PC-3 (cell line): Measurements from ENCODE around the gene HIVEP3. TPM values are rescaled to one million over a fixed set of nuclear protein-coding genes. Genes with fewer than 3 reads are reported as not detected.

Experiments
- ATAC-seq: fragments of 200-7000 bp; cut with Tn5 transposase; 2 replicates; pipeline ENCODE4 v1.9.1; 2020; ENCODE audit warnings: mild to moderate bottlenecking, moderate library complexity
- BruUV-seq: library from RNA; stranded (reverse); fragments of 400-500 nt; replicated peaks from 2 replicates; lab custom pipeline; 2021; lab: Mats Ljungman, UMichigan
- CTCF ChIA-PET: fragments of 300-600 bp; sonication (Branson Sonifier 250); formaldehyde crosslinking; loops from one replicate; lab custom pipeline; 2022; ENCODE audit warnings: antibody characterized with exemption; lab: Charles Lee
- POLR2A ChIA-PET: fragments of 300-600 bp; sonication (Branson Sonifier 250); formaldehyde crosslinking; loops from one replicate; lab custom pipeline; 2022; ENCODE audit warnings: antibody characterized with exemption; ENCODE audit not compliant: unreplicated experiment; lab: Charles Lee
- DNase-seq: peaks from one replicate; pipeline ENCODE4 v3.0.0-alpha.2; 2015
- H2AFZ ChIP-seq: fragments of 300-600 bp; sonication (generic); 2 replicates; pipeline ENCODE4 v1.6.0; 2016; ENCODE audit warnings: antibody characterized with exemption, low read length
- H3F3A ChIP-seq: fragments of 300-600 bp; sonication (generic); one replicate; pipeline ENCODE4 v1.6.0; 2017; ENCODE audit warnings: antibody characterized with exemption, low read length, control low read depth, mild to moderate bottlenecking; ENCODE audit not compliant: unreplicated experiment
- H3K27ac ChIP-seq: fragments of 300-600 bp; sonication (generic); 2 replicates; pipeline ENCODE4 v1.5.1; 2016; ENCODE audit warnings: mild to moderate bottlenecking, low read length
- H3K27me3 ChIP-seq: fragments of 300-600 bp; sonication (generic); 2 replicates; pipeline ENCODE4 v1.6.1; 2016; ENCODE audit warnings: low read length, mixed read lengths
- H3K36me3 ChIP-seq: fragments of 300-600 bp; sonication (generic); 2 replicates; pipeline ENCODE4 v1.6.1; 2016; ENCODE audit warnings: low read depth, mixed run types, low read length, mixed read lengths
- H3K4me1 ChIP-seq: fragments of 300-600 bp; sonication (generic); 2 replicates; pipeline ENCODE4 v1.5.1; 2016; ENCODE audit warnings: low read length; ENCODE audit not compliant: insufficient read depth
- H3K4me2 ChIP-seq: fragments of 300-600 bp; sonication (generic); 2 replicates; pipeline ENCODE4 v1.6.0; 2016; ENCODE audit warnings: low read length
- H3K4me3 ChIP-seq: fragments of 300-600 bp; sonication (generic); 2 replicates; pipeline ENCODE4 v1.5.1; 2016; ENCODE audit warnings: mild to moderate bottlenecking, low read length, mixed read lengths
- H3K79me2 ChIP-seq: fragments of 300-600 bp; sonication (generic); 2 replicates; pipeline ENCODE4 v1.6.1; 2017; ENCODE audit warnings: low read length, mixed read lengths
- H3K9ac ChIP-seq: fragments of 300-600 bp; sonication (generic); 2 replicates; pipeline ENCODE4 v1.6.0; 2016; ENCODE audit warnings: mild to moderate bottlenecking, low read length
- H3K9me2 ChIP-seq: fragments of 300-600 bp; sonication (generic); replicated peaks from 2 replicates; pipeline ENCODE4 v1.6.1; 2016; ENCODE audit warnings: mixed run types, low read length, mixed read lengths
- H3K9me3 ChIP-seq: fragments of 300-600 bp; sonication (generic); 2 replicates; pipeline ENCODE4 v1.6.1; 2016; ENCODE audit warnings: low read length, mixed read lengths
- H4K20me1 ChIP-seq: fragments of 300-600 bp; sonication (generic); 2 replicates; pipeline ENCODE4 v1.6.1; 2016; ENCODE audit warnings: low read length, mixed read lengths
- EZH2 ChIP-seq: fragments of 300-600 bp; sonication (generic); IDR thresholded peaks from one replicate; pipeline ENCODE4 v1.6.1; 2017; ENCODE audit warnings: antibody characterized with exemption, mild to moderate bottlenecking, low read length; ENCODE audit not compliant: unreplicated experiment
- EZH2phosphoT487 ChIP-seq: fragments of 300-600 bp; sonication (generic); IDR thresholded peaks from 2 replicates; pipeline ENCODE4 v1.6.1; 2018; ENCODE audit warnings: mild to moderate bottlenecking, antibody characterized with exemption, low read length, borderline replicate concordance
- intact Hi-C: fragments of 100-400 bp; cut with micrococcal nuclease; formaldehyde crosslinking; loops from 2 replicates; pipeline ENCODE4 v1.9.0; 2023
- total RNA-seq: library from RNA; depleted of rRNA; stranded (reverse); fragments of >200 nt; gene quantifications from 2 replicates; pipeline ENCODE4 v1.2.3, GENCODE V29; 2014
- TF ChIP-seq, protein P1 (sequence below): fragments of 300-600 bp; sonication (generic); conservative IDR thresholded peaks from 2 replicates; pipeline ENCODE4 v1.5.1; 2017; ENCODE audit warnings: antibody characterized with exemption, low read depth, mild to moderate bottlenecking, low read length

Gene HIVEP3
- total RNA-seq, 1 experiment from 2014 or later, result 9.8 TPM

DNA sequence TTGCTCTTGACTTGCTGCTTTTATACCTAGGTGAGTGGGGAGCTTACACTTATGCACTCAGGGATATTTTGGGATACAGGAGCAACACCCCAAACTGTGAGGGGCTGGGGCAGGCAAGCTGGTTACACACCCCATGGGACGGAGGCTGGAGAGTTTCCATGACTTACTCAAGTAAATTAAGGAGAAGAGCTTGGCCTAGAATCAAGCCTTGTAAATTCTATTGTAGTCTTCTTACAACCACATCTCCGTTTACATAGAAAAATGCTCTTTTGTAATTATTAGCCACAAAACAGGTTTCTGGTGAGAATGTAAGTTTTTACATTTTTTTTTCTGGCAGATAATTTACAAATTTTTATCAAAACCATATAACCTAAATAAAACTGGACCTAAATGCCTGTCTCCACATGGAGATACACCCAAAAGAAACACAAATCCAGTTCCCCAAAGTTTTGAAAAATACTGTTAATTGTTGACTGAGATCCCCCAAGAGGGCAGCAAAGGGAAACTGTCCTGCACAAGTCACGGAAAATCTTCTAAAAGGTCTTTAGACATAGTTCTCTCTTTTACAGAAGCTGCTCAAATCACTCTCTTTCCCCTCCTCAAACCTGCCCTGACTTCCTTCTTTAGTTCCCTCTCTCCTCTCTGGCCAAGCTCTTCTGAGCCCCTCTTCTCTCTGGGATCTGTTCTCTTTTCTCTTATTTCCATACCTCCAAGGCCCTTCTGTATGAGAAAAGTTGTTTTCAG, 134.0 kb downstream of the HIVEP3 start:
- Histone ChIP-seq H3K9ac (no peak overlapping the region), H3K27me3 (no peaks in the 10 kb centered on the region), H3K79me2 (no peaks in the 10 kb centered on the region), H2AFZ (no peak overlapping the region), H3K36me3 (no peaks in the 10 kb centered on the region), H3K4me2 (no peak overlapping the region), H3K4me3 (no peak overlapping the region), H3F3A (no peaks in the 10 kb centered on the region), H3K9me3 (no peaks in the 10 kb centered on the region), H3K4me1 (peaks cover 27% of the 10 kb centered on the region), H4K20me1 (no peaks in the 10 kb centered on the region), H3K9me2 (no peaks in the 10 kb centered on the region), H3K27ac (no peak overlapping the region)
- POLR2A ChIA-PET, result no interaction called here
- CTCF ChIA-PET, result interaction anchor here (1.1 kb wide), 1 partner anchor 71 kb away, joined by 3 read pairs; no protein-coding TSS in a partner anchor
- DNase-seq (peak; percentile 50), ATAC-seq (no peak)
- no TSS peak for BruUV-seq
- TF ChIP-seq EZH2 (no peak), EZH2phosphoT487 (no peak)
- TF ChIP-seq, protein P1, sequence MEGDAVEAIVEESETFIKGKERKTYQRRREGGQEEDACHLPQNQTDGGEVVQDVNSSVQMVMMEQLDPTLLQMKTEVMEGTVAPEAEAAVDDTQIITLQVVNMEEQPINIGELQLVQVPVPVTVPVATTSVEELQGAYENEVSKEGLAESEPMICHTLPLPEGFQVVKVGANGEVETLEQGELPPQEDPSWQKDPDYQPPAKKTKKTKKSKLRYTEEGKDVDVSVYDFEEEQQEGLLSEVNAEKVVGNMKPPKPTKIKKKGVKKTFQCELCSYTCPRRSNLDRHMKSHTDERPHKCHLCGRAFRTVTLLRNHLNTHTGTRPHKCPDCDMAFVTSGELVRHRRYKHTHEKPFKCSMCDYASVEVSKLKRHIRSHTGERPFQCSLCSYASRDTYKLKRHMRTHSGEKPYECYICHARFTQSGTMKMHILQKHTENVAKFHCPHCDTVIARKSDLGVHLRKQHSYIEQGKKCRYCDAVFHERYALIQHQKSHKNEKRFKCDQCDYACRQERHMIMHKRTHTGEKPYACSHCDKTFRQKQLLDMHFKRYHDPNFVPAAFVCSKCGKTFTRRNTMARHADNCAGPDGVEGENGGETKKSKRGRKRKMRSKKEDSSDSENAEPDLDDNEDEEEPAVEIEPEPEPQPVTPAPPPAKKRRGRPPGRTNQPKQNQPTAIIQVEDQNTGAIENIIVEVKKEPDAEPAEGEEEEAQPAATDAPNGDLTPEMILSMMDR, result no peak
- intact Hi-C loops, result loop anchor here (5.0 kb wide), 1 partner anchor 207 kb away; no protein-coding TSS in a partner anchor

DNA sequence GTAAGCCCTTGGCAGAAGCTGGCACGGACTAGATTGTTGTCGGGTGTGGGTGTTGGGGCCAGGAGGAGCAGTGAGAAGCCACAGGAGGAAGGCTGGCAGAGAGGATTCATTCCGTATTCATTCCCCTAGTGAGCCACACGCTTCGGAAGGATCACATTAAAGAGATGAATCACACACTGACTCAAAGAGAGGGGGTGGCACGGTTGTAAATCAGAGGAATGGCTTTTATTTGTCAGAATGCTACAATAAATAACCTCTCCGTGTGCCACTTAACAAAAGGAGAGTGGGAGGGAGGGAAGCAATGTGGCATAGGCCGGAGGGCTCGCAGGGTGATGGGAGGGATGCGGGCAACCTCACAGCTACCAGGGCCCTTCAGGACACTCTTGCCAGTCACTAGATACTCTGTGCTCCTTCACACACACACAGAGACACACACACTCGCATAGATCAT, 135.5 kb downstream of the HIVEP3 start:
- H3K9me3 ChIP-seq, result no peaks in the 10 kb centered on the region
- TF ChIP-seq EZH2 (no peak), EZH2phosphoT487 (peak; percentile 77)
- TF ChIP-seq, protein P1, result no peak
- DNase-seq, result peak; percentile 97
- ChIA-PET POLR2A (no interaction called here), CTCF (no interaction called here)
- peak overlapping the region; percentile 65 for H3K27ac ChIP-seq
- H3K4me3 ChIP-seq, result peak overlapping the region; percentile 46
- H3K9ac ChIP-seq, result no peak overlapping the region; the same call in 1 of the 2 replicates
- peak overlapping the region; percentile 81 for H3K4me2 ChIP-seq
- H3K27me3 ChIP-seq, result no peaks in the 10 kb centered on the region
- no peaks in the 10 kb centered on the region for H3K36me3 ChIP-seq
- peak overlapping the region; percentile 63 for H2AFZ ChIP-seq
- ATAC-seq, result peak; percentile 96
- H3K79me2 ChIP-seq, result no peaks in the 10 kb centered on the region
- H3F3A ChIP-seq, result no peaks in the 10 kb centered on the region
- H3K9me2 ChIP-seq, result no peaks in the 10 kb centered on the region
- BruUV-seq, result no TSS peak
- H4K20me1 ChIP-seq, result no peaks in the 10 kb centered on the region
- intact Hi-C loops, result loop anchor here (1.0 to 5.0 kb wide), 3 partner anchors 10 to 206 kb away; no protein-coding TSS in a partner anchor
- H3K4me1 ChIP-seq, result peaks cover 27% of the 10 kb centered on the region

DNA sequence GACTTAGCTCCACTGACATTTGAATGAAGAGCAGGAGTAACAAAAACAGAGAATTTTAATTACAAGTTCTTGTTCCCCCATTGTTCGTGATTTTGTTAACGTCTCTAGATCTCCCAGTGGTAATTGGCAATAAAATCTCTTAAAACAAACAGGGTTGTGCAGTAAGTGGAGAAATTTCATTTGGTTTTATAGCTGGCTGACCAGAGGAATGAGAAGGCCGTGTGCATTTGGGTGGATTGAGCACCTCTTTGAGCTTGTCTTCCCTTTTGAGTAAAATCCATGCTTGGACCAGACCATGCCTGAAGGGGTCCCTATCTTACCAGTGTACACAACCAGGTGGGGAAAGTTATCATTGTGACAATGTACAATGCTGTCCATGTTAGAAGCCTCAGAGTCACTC, 137.8 kb downstream of the HIVEP3 start:
- Histone ChIP-seq H3K4me3 (no peak overlapping the region), H3K4me1 (peaks cover 27% of the 10 kb centered on the region), H3K27ac (no peak overlapping the region), H3K4me2 (no peak overlapping the region), H2AFZ (no peak overlapping the region), H3K27me3 (no peaks in the 10 kb centered on the region), H3K36me3 (no peaks in the 10 kb centered on the region), H3K9me2 (no peaks in the 10 kb centered on the region), H3K9me3 (no peaks in the 10 kb centered on the region), H3K9ac (no peak overlapping the region), H3F3A (no peaks in the 10 kb centered on the region), H3K79me2 (no peaks in the 10 kb centered on the region), H4K20me1 (no peaks in the 10 kb centered on the region)
- ChIA-PET POLR2A (interaction anchor here (0.6 kb wide), 1 partner anchor 21 kb away, joined by 4 read pairs; no protein-coding TSS in a partner anchor), CTCF (no interaction called here)
- intact Hi-C loops, result loop anchor here (5.0 kb wide), 1 partner anchor 204 kb away; no protein-coding TSS in a partner anchor
- ATAC-seq (no peak), DNase-seq (no peak)
- TF ChIP-seq EZH2 (no peak), EZH2phosphoT487 (no peak)
- TF ChIP-seq, protein P1, result no peak
- BruUV-seq, result no TSS peak
